Hypothalamus (tissue), 51 donors: ENCODE measurements around the gene KRT85.

Experiments
- DNase-seq, 51 donors: peaks; one replicate each; lab custom pipeline; 2025; lab: John Stamatoyannopoulos, UW

The KRT85 gene

DNA sequence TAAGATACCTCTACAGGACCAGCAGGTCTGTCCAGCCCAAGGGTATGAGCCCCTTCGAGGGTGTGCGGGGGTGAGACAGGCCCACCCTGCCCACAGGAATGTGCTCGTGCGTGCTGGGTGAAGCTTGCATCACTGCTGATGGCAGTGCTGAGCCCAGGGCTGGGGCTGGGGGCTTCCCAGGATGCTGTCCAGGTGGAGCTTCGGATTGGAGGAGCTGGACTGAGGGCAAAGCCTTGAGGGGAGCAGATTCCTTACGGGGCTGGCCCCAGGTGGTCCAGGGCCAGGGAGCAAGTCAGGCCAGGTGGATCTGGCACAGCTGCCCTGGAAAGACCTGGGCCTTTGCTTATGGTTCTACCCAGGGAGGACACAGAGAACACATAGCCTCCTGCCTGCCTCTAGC is 2.5 kb upstream of the KRT85 start:
- no peak for DNase-seq

DNA sequence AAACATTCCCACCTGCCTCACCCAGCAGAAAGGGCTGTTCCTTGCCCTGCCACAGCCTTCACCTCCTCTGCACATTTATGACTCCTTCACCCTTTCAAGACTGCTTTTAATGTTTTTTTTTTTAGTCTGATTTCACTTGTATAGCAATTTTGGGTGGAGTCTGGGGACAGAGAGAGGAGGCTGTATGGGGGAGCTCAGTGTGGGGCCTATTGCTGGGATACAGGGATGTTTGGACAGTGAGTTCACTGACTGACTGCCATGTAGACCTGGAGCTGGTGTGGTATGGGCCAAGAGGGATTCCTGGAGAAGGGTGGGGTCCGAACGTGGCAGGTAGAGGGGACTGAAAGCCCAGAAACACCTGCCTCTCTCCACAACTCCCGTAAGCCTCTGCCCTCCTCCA is 1.9 kb upstream of the KRT85 start:
- no peak for DNase-seq

DNA sequence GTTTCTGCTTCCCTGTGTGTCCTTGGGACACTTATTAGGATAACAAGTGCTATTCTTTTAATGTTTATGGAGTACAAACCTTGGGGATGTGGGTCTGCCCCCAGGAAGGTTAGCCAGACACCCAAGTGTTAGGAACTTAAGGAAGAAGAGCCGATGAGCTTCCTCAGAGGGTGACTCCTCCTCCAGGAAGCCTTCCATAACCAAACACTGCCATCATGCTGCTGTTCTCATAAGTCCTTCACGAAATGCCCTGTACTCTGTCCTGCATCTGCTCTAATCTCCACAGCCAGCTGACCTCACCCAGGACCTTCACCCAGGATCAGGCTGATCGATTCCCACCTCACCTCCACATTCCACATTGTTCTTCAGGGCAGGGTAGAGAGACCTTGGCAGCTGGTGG is 1.2 kb upstream of the KRT85 start:
- no peak for DNase-seq

DNA sequence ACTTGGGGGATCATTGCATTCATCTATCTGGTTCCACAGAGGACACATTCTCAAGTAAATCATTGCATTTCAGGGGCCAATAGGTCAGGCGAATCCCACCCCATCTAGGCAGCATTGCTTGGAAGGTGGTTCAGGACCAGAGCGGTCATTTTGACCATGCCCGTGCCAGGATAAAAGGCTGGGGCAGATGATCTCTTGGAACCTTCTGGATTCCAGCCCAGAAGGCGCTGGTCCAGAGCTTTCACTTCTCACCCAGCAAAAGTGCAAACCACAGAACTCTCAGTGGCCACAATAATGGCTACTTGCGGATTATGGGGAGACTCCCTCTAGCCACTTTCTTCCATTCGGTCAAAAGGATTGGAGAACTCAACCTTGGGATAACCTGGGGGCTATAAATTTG is 595 bp upstream of the KRT85 start:
- DNase-seq: no peak

DNA sequence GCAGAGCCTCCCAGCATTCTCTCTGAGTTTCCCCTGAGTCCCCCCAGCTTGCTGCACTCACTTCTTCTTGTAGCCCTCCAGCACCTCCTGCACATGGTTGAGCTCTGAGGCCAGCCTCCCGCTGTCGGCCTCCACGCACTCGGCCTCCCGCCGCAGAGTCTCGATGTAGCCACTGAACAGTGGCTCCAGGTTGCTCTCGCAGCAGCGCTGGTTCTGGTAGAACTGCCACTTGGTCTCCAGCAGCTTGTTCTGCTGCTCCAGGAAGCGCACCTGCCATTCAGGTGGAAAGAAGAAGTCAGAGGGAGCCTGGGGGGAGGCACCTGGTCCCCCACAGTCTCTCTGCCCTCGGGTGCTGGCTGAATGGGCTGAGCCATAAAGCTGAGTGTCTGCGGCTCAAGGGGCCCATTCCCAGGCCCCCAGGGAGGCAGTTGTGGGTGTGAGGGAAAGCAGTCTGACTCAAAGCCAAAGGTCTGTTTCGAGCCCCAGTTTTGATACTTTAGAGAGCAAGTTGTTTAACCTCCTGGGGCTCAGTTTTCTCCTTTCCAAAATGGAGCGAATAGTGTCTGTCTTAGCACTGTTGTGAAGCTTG is 2.3 kb downstream of the KRT85 start:
- DNase-seq: no peak

DNA sequence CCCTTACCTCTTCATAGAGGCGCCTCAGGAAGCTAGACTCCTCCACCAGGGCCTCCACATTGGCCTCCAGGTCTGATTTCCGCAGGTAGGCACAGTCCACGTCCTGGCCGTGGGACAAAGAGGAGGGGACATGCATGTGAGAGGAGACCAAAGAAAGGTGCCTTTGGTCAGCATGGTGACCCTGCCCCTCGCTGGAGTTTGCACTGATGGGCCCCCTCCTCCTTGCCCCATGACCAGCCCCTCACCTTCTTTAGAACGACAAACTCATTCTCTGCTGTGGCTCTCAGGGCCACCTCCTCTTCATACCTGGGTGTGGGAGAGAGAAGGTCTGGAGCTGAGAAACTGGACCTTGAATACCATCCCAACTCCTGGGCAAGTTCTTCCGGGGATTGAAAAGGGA is 3.2 kb downstream of the KRT85 start:
- DNase-seq: no peak

DNA sequence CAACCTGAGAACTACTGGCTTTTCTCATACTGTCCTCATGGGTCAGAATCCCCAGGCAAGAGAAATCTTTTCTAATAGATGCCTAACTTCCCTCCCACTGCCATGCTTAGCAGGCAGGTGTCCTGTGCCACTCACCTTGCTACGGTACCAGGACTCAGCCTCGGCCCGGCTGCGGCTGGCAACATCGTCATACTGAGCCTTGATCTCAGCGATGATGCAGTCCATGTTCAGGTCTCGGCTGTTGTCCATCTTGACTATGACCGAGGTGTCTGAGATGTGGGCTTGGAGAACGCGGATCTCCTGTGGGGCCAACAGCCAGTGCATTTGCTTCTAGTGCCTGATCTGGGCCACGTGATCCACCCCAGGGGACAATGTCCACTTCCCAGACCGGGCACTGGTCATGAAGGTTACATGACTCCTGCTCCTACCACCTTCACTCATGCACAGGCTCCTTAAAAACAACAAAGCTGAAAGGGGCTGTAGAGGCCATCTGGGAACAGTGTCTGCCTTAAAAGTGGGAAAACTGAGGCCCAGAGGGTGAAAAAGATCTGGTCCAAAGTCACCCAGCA is 4.1 kb downstream of the KRT85 start:
- DNase-seq: no peak

DNA sequence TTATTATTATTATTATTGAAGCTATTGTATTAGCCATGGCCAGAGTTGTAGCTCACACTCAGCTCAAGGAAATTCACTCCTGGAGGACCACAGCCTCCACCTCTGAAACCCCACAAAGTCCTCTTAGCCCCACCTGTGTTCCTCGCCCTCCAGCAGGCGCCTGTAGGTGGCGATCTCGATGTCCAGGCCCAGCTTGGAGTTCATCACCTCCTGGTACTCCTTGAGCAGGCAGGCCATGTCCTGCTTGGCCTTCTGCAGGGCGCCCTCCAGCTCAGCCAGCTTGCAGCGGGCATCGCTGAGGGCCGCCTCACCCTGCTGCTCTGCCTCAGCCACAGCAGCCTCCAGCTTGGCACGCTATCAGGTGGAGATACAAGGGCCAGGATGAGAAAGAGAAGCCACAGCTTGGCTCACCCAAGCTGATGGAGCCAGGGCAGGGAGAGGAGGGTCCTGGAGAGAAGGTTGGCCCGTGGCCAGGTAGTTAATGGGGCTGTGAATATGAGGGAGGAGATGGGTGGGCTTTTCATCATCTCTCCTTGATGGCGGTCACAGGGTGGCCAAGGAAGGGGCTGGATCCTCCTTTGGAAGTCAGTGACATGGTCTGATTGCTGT is 5.1 kb downstream of the KRT85 start:
- no peak for DNase-seq

DNA sequence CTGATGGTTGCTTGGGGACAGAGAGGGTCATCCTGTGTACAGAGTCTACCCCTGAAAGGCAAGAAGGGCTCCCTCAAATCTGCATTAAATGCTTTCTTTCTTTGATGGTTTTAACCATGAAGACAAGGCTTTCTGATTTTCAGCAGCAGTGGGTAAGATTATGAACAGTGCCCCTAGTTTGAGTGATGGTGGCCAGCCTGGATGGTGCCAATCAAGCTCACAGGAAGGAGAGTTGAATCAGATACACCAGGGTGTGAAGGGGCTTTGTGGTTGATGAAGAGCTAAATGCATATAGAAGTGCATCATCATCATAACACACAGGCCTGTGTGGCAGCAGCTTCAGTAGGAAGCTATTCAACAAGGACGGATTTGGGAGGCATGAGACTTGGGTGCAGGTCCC is 5.7 kb downstream of the KRT85 start:
- DNase-seq: no peak

DNA sequence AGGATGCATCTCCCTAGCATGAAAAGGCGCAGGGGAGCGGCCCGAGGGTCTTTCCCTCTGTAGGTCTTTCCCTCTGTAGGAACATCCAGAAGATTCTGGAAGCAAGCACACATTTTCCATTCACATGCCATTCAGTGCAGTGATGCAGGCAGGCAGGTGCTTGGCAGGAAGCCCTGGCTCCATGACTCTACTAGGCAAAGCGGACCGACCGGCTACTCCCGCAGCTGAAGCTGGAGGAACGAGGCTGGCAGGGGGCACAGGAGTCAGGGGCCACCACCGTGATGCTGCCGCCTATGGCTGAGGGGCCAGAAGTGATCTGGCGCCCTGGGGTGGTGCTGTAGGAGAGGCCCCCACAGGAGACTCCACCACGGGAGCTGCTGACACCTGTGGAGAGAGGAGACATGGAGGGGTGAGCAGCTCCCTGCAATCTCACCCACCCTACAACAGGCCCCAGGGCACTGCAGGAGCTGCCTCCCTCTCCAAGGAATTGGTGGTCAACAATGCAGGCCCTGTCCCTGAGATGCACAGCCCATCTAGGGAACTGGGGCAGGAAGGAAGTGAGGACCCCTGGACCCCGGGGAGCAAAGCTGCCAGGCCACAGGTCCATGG is 6.5 kb downstream of the KRT85 start:
- DNase-seq: no peak

DNA sequence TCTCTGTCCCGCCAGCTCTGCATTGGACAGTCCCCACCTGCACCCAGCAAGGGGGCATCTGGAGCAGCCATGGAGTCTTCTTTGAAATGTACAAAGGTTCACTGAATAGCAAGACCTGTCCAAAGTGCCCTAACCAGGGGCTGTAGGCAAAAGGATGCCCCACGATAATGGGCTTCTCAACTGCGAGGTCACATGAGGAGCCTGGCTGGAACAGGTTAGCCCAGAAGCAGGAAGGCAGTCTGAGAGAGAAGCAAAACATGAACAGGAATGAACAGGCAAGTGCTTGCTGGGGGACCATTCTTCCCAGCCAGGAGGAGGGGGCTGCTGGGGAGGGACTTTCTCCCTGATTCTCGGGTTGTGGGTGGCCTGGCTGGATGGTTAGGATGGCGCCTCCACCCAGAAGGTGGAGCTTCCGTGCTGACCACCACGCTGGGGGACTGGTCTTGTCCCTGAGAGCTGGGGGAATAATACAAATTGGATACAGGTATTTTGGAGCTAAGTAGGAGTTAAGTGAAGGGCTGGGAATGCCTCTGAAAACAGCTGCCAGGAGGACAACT is 7.1 kb downstream of the KRT85 start:
- DNase-seq: no peak

DNA sequence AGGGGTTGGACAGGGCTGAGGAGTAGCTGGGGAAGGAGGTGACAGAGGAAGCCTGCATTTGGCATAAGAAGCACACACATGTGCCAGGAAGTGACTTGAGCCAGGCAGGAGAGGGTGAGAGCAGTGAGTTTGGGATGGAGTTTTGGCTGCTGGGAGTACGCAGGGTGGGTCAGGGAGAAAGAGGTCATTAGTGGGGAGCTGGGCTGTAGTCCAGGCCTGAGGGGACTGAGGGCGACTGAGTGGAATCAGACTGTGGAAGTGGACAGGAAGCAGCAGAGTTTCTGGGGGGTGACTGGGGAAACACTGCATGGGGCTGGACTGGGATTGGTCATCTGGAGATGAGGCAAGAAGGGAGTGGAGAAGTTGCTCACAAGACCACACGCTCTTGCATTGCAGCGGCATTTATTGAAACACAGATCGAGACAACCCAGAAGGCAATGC is 7.6 kb downstream of the KRT85 start:
- DNase-seq: no peak

DNA sequence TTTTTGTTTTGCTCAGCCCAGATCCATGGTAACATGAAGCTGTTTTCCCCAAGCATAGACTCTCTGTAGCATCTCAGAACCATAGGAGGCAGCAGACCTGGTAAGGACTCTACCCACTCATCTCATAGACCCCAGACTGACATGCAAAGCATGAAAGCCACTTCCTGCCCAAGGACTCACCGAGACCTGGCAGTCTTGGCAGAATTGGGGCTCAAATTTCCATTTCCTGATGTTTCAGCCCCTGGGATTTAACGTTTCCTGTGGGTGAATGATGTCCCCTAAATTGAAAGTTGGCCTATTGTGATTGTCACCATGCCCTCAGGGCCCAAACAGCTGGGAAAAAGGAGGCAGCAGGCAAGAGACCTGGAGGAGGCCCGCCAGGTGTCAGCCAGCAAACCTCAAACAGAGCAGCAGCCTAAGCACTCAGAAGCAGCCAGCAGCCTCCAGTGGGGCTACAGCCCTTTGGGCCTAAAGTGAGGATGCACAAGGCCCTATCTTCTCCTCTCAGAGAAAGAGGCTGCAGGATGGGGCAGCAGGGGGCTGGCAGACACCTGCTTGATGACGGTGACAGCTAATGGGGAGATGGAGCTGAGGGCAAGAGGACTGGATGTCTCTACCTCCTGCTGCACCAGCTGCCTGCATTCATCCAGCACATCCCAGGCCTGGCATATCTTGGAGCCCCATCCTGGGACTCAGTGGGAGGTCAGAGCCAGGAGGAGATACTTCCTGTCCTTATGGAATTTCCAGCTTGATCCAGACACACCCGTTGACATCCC is 8.5 kb downstream of the KRT85 start:
- DNase-seq: no peak

DNA sequence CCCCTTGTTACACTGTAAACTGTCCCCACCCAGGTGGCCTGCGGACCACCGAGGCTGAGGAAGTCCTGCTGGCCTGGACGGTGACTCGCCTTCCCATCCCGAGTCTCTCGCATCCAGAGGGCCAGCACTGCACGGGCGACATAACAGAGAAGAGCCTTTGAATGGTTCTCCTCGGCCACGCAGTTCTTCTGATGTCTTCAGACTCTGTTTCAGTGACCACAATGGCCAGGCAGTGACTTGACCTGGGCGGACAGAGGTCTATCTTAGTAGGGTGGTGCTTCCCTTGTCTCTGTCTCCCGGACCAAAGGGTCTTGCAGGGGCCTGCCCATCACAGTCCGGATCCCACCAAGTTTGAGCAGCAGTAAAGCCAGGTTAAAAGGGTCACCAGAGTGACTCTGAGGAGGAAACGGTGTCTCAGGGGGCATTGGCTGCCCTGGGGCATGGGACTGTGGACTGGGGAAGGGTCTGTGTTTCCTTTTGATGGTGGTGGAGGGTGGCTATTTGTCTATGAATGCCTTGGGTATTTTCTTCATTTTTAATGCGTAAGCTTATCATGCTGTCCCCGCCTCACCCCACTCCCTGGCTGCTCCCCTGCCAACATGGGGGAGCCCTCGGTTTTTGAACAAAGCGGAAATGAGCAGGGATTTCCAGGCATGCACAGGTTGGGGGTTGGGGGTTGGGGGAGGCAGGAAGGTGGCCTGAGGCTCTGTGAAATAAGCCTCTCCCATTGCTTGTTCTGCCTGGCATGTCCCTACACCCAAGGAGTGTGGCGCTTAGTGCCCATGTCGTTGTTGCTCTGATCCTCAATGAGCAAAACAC is 10.3 kb downstream of the KRT85 start:
- DNase-seq: no peak

DNA sequence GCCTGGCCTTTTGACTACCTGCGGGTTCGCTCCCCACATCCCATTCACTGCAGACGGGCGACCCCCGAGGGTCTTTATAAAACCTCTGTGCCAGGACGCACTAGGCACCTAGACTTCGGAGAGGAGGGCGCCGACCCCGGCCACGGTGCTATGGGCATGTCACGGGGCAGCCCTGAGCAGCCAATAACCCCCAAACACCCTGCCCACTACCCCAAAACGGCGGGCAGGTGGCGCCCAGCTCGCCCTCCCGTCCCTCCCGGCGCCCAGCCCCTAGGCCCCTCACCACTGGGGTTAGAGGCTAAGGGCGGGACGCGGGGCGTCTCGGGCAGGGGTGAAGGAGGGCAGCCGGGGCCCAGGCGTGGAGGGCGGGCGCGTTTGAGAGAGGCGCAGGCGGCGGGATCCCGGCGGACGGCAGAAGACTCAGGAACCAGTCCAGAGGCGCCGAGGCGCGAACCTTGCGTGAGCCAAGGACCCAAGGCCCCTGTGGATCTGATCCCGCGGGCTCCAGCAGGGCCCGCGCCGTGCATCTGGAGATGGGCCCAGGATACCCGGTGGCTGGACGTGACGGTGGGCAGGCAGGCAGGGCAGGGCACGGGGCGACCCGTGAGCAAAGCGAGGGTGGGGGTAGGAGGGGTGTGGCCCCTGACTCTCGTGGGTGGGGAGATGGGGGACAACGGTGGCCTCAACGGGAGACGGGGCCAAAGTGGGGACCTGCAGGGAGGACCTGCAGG is 11.1 kb downstream of the KRT85 start:
- no peak for DNase-seq

DNA sequence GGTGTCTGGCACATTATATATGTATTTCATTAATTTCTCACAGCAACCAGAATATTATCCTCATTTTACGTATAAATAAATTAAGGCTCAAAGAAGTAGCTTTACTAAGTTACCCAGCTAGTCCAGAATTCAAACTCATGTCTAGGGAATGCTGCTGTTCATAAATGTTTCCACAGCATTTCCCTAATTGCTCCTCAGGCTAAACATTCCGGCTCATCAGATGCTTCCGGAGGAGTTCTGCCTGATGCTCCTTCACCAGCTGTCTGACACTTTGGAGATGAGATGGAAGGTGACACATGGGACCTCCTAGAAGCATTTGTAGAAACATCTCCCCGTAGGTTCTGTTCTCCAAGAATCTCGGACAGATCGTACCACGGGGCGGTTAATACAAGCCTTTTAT is 12.1 kb downstream of the KRT85 start:
- DNase-seq: no peak

DNA sequence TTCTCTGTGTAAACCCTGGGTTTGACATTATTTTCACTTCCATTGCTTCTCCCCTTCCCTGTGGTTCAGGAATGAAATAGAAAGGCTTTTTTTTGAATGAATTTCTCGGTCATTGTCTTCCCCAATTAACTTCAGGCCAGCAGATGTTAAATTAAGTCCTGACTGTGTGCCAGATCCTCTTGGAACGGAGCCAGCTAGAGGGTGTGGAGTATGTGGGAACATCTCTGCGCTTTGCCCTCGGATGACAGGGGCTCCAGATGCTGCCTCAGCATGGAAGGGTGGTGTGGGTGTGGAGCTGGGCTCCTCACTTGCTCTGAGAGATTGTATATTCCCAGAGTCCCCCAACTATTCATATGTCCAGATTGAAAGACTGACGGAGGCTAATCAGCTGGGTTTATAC is 13.1 kb downstream of the KRT85 start:
- no peak for DNase-seq

DNA sequence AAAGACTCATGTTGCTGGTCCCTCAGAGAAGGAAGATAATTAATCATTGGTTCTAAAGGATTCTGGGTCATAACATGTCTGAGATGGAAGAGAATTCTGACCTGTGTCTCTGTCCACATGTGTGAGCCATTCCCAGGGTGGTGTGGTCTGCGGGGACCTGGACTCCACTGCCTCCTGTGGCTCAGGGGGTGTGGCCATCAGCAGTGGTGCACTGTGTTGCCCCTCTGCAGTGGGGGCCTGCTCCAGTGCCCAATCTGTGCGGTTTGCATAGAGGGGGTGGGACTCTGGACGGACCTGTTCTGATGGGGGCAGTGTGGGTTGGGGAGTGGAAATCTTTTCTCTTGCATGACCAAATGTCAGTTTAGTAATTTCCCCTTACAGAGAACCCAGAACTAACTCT is 13.5 kb downstream of the KRT85 start:
- no peak for DNase-seq

DNA sequence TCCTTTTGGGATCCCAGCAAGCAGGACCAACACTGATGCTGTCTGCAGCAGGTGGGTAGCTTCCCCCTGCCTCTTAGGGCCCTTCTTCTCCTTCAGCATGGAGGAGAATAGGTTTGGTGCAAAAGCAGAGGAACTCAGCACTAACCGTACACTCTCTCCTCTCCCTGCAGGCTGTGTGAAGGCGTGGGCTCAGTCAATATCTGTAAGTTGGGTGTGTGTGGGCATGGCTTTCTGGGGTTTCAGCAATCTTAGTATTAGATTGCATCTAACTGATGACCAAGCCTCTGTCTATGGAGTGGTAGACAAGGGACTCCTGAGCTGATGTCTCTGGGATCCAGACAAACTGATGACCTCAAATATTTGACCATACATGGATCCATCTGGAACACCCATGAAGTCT is 14.3 kb downstream of the KRT85 start:
- no peak for DNase-seq
